HepG2 (cell line): Measurements from ENCODE around the gene SHISA7. TPM values are rescaled to one million over a fixed set of nuclear protein-coding genes. Genes with fewer than 3 reads are reported as not detected.
A peak's percentile ranks its signal among the peaks of the same experiment; 100 is the strongest.

Experiments used
- ATAC-seq: fragments of 200-7000 bp; cut with Tn5 transposase; 3 replicates; pipeline ENCODE4 v1.9.1; 2020; ENCODE audit warnings: mild to moderate bottlenecking, moderate library complexity
- BruUV-seq: library from RNA; stranded (reverse); fragments of 400-500 nt; replicated peaks from 2 replicates; lab custom pipeline; 2021; lab: Mats Ljungman, UMichigan
- CTCF ChIA-PET: fragments of 300-600 bp; formaldehyde crosslinking; extraction: SDS; loops from one replicate; lab custom pipeline; 2021; ENCODE audit warnings: low total read pairs, inconsistent platforms, low intra/inter-chr PET ratio; lab: Yijun Ruan, JAX
- POLR2A ChIA-PET: fragments of 350-600 bp; sonication (Branson Sonifier 250); formaldehyde crosslinking; loops from one replicate; lab custom pipeline; 2020; ENCODE audit warnings: antibody characterized with exemption, inconsistent platforms; lab: Yijun Ruan, JAX
- DNase-seq: peaks from one replicate; pipeline ENCODE4 v3.0.0-alpha.2; 2015; ENCODE audit warnings: low spot score
- FAIRE-seq: peaks from 3 replicates; lab custom pipeline; 2011; peaks lifted over from hg19 to GRCh38; lab: Jason Lieb, UNC
- H2AFZ ChIP-seq: one replicate; pipeline ENCODE4 v1.6.1; 2011; ENCODE audit warnings: low read length, inconsistent platforms
- H3K27ac ChIP-seq: fragments of 300-600 bp; 3 replicates; pipeline ENCODE4 v1.8.0; 2011; ENCODE audit warnings: mixed run types, mild to moderate bottlenecking, mixed read lengths, low read length, inconsistent platforms; ENCODE audit not compliant: insufficient read depth; ENCODE audit errors: extremely low read length
- H3K27me3 ChIP-seq, 2 experiments: fragments of 200-600 bp in 1 of 2; 2 replicates in 1 of 2; 3 replicates in 1 of 2; pipeline versions ENCODE4 v1.6.0 to v1.8.0; 2011; ENCODE audit warnings: low read length in 2 of 2, mild to moderate bottlenecking in 2 of 2, moderate library complexity in 2 of 2, inconsistent platforms in 1 of 2; ENCODE audit not compliant: insufficient read depth in 2 of 2, control insufficient read depth in 1 of 2
- H3K36me3 ChIP-seq, 2 experiments: fragments of 200-600 bp in 1 of 2; replicated peaks in 1 of 2; 2 replicates in 1 of 2; 3 replicates in 1 of 2; pipeline versions ENCODE4 v1.5.1 to v1.8.0; 2011; ENCODE audit warnings: low read length in 2 of 2, inconsistent platforms in 1 of 2; ENCODE audit not compliant: insufficient read depth in 2 of 2, control insufficient read depth in 1 of 2
- H3K4me1 ChIP-seq: 2 replicates; pipeline ENCODE4 v1.5.1; 2012; ENCODE audit warnings: low read length, inconsistent platforms; ENCODE audit not compliant: insufficient read depth
- H3K4me2 ChIP-seq: 2 replicates; pipeline ENCODE4 v1.6.0; 2011; ENCODE audit warnings: low read depth, low read length, inconsistent platforms
- H3K4me3 ChIP-seq, 3 experiments: fragments of 200-600 bp in 1 of 3; sonication (generic), shearing (Covaris generic) in 1 of 3; replicated peaks in 1 of 3; 2 replicates each; pipeline ENCODE4 v1.5.1; 2011 to 2016; ENCODE audit warnings: low read length in 3 of 3, inconsistent platforms in 2 of 3, low read depth in 2 of 3, mild to moderate bottlenecking in 2 of 3, control low read depth in 1 of 3, mixed read lengths in 1 of 3; ENCODE audit not compliant: insufficient read depth in 1 of 3
- H3K79me2 ChIP-seq: one replicate; pipeline ENCODE4 v1.6.1; 2011; ENCODE audit warnings: low read length, inconsistent platforms; ENCODE audit not compliant: insufficient read depth
- H3K9ac ChIP-seq: 2 replicates; pipeline ENCODE4 v1.6.0; 2011; ENCODE audit warnings: mild to moderate bottlenecking, low read depth, low read length, inconsistent platforms; ENCODE audit not compliant: insufficient read depth
- H3K9me3 ChIP-seq: 2 replicates; pipeline ENCODE4 v1.5.1; 2012; ENCODE audit warnings: mild to moderate bottlenecking, low read length
- H4K20me1 ChIP-seq: 2 replicates; pipeline ENCODE4 v1.6.0; 2011; ENCODE audit warnings: inconsistent platforms, mild to moderate bottlenecking, low read length, moderate library complexity; ENCODE audit not compliant: insufficient read depth
- BRF2 ChIP-seq: sonication (generic); formaldehyde crosslinking; IDR thresholded peaks from 2 replicates; pipeline ENCODE4 v1.8.1; 2022; ENCODE audit warnings: mild to moderate bottlenecking, missing genetic modification reagents
- FLYWCH1 ChIP-seq: sonication (generic); formaldehyde crosslinking; IDR thresholded peaks from 2 replicates; pipeline ENCODE4 v1.8.1; 2023; ENCODE audit warnings: mild to moderate bottlenecking, missing genetic modification reagents
- HDAC1 ChIP-seq: sonication (generic); formaldehyde crosslinking; IDR thresholded peaks from 2 replicates; pipeline ENCODE4 v1.5.1; 2020; ENCODE audit warnings: mild to moderate bottlenecking, missing genetic modification reagents
- TEF ChIP-seq: sonication (generic); formaldehyde crosslinking; IDR thresholded peaks from 2 replicates; pipeline ENCODE4 v1.5.0; 2020; ENCODE audit warnings: missing genetic modification reagents
- ZNF496 ChIP-seq: sonication (generic); formaldehyde crosslinking; IDR thresholded peaks from 2 replicates; pipeline ENCODE4 v1.8.1; 2023; ENCODE audit warnings: mild to moderate bottlenecking, moderate library complexity, missing genetic modification reagents; ENCODE audit not compliant: insufficient replicate concordance
- ZNF703 ChIP-seq: sonication (generic); formaldehyde crosslinking; IDR thresholded peaks from 2 replicates; pipeline ENCODE4 v1.5.1; 2020; ENCODE audit warnings: missing genetic modification reagents, mild to moderate bottlenecking, moderate library complexity, borderline replicate concordance
- ZSCAN22 ChIP-seq: sonication (generic); formaldehyde crosslinking; IDR thresholded peaks from 2 replicates; pipeline ENCODE4 v1.4.0; 2020; ENCODE audit warnings: mild to moderate bottlenecking, missing genetic modification reagents
- WGBS: methylation state at CpG from one replicate; pipeline ENCODE4 v1.1.6; 2017; ENCODE audit warnings: low lambda C conversion rate; 5-methylcytosine and 5-hydroxymethylcytosine counted together
- in situ Hi-C: cut with HindIII; loops from 2 replicates; pipeline ENCODE4 v1.10.0; 2017; ENCODE audit warnings: low pct_unique_long_range_greater_than_20kb; ENCODE audit not compliant: extremely low pct_ligation_motif_present
- intact Hi-C: fragments of 100-400 bp; cut with micrococcal nuclease; formaldehyde crosslinking; loops from one replicate; pipeline ENCODE4 v1.10.0; 2022; ENCODE audit not compliant: unreplicated experiment
- polyA plus RNA-seq, 8 experiments: library from polyadenylated mRNA; depleted of rRNA in 3 of 8; stranded (reverse) in 7 of 8; unstranded in 1 of 8; fragments of >200 nt; fragmentation: Illumina TruSeq in 4 of 8; extraction: Trizol in 4 of 8; gene quantifications; 2 replicates each; pipeline versions ENCODE4 v1.2.1 to v1.2.3, GENCODE V29; 2011 to 2016; ENCODE audit warnings: low read depth in 4 of 8, missing spikeins in 1 of 8, mixed read lengths in 1 of 8; ENCODE audit not compliant: insufficient read depth in 1 of 8
- total RNA-seq, 5 experiments: library from RNA; depleted of rRNA; stranded (reverse); fragments of >200 nt; fragmentation: Illumina TruSeq; extraction: Trizol; gene quantifications; 2 replicates each; pipeline ENCODE4 v1.2.3, GENCODE V29; 2016; ENCODE audit warnings: low read depth in 1 of 5

SHISA7 gene
- total and polyA plus RNA-seq, 2 of the 13 experiments (the other 11 are each of a cell fraction or from before 2014, with no cell fraction given) = not detected

- ChIA-PET POLR2A (no interaction called here), CTCF (interaction anchor here (0.8 kb wide), 1 partner anchor 315 kb away, joined by 3 read pairs; no protein-coding TSS in a partner anchor)
- intact Hi-C loops = no loop called here
- Histone ChIP-seq H3K27ac (no peak overlapping the region), H3K27me3 (peaks cover 0 to 7% of the 10 kb centered on the region in 2 experiments; a peak in 1 of 5 replicates), H3K9me3 (no peaks in the 10 kb centered on the region), H3K4me3 (no peak overlapping the region), H3K4me1 (peaks cover 37% of the 10 kb centered on the region), H2AFZ (no peak overlapping the region), H3K79me2 (peaks cover 20% of the 10 kb centered on the region), H4K20me1 (peaks cover 10% of the 10 kb centered on the region; the same call in 1 of the 2 replicates), H3K36me3 (peaks cover 1 to 11% of the 10 kb centered on the region in 2 experiments; a peak in 4 of 5 replicates)
- no peak for DNase-seq
- WGBS = 56% methylated on average over 5 of the region's 11 CpGs
- no TSS peak for BruUV-seq
- no peak for ATAC-seq
- FAIRE-seq = no peak
- in situ Hi-C loops = no loop called here
- no peak for TF ChIP-seq BRF2 (CRISPR knock-in tag)
- no peak for TF ChIP-seq HDAC1 (CRISPR knock-in tag)
- no peak for TF ChIP-seq TEF (CRISPR knock-in tag)
- TF ChIP-seq FLYWCH1 (CRISPR knock-in tag) = no peak
- no peak for TF ChIP-seq ZNF703 (CRISPR knock-in tag)
- no peak for TF ChIP-seq ZNF496 (CRISPR knock-in tag)
- TF ChIP-seq ZSCAN22 = peak; percentile 94
- TF ChIP-seq, all 625 proteins: peak for 1
- no peak overlapping the region for H3K4me2 ChIP-seq
- H3K9ac ChIP-seq = no peak overlapping the region
Measured at GRCh38 chr19:55455576-55456235, 12.6 kb upstream of the SHISA7 start.
